GM18508 (cell line): Measurements from ENCODE around the gene ADM2.

ENCODE experiments used
- ATAC-seq: cut with Tn5 transposase; IDR thresholded peaks from one replicate; pipeline ENCODE4 v1.9.1; 2021; ENCODE audit warnings: moderate number of reproducible peaks; ENCODE audit not compliant: insufficient read depth, unreplicated experiment

ADM2 gene

GRCh38 chr22:50483106-50483505, 1.8 kb downstream of the ADM2 start:
- ATAC-seq = no peak

GRCh38 chr22:50483556-50483955, 2.2 kb downstream of the ADM2 start:
- ATAC-seq = no peak

- ATAC-seq = no peak
Observed at GRCh38 chr22:50483977-50484853, 2.9 kb downstream of the ADM2 start.

- ATAC-seq = no peak
Observed at GRCh38 chr22:50485221-50486131, 4.1 kb downstream of the ADM2 start.

GRCh38 chr22:50486561-50487289, 5.4 kb downstream of the ADM2 start, which contains the start of gene MIOX:
Gene MIOX, plus strand, starts transcription at chr22:50486859. Its CDS starts 39 bp downstream, at chr22:50486898.
- no peak for ATAC-seq

- ATAC-seq = no peak
Observed at GRCh38 chr22:50487290-50488005, 6.1 kb downstream of the ADM2 start.

GRCh38 chr22:50488006-50488677, 6.8 kb downstream of the ADM2 start:
- no peak for ATAC-seq

- no peak for ATAC-seq
Observed at GRCh38 chr22:50488886-50489285, 7.5 kb downstream of the ADM2 start.

GRCh38 chr22:50489363-50490243, 8.3 kb downstream of the ADM2 start:
- ATAC-seq = no peak

GRCh38 chr22:50490531-50491308, 9.4 kb downstream of the ADM2 start:
- no peak for ATAC-seq

- ATAC-seq = no peak
Observed at GRCh38 chr22:50497093-50497492, 15.8 kb downstream of the ADM2 start.

- ATAC-seq = no peak
Observed at GRCh38 chr22:50498322-50498890, 17.1 kb downstream of the ADM2 start.

GRCh38 chr22:50500452-50500851, 19.1 kb downstream of the ADM2 start:
- ATAC-seq = no peak

- no peak for ATAC-seq
Observed at GRCh38 chr22:50502096-50502495, 20.8 kb downstream of the ADM2 start.

GRCh38 chr22:50502628-50503474, 21.5 kb downstream of the ADM2 start:
- no peak for ATAC-seq

GRCh38 chr22:50503475-50504145, 22.3 kb downstream of the ADM2 start:
- ATAC-seq = no peak
